OCI-M2 (cell line): ENCODE data around the gene VMP1.
"Not testable (repeated sequence)": the region's sequence is repeated elsewhere in the genome, so short reads cannot be mapped to it uniquely, and the experiment has no call there.

ENCODE experiments used
- DNase-seq: peaks from one replicate; lab custom pipeline; 2025; ENCODE audit not compliant: unreplicated experiment; lab: John Stamatoyannopoulos, UW

The VMP1 gene

GRCh38 chr17:59753522-59754467 is 46.3 kb downstream of the VMP1 start:
- DNase-seq: peak; percentile 19

DNA sequence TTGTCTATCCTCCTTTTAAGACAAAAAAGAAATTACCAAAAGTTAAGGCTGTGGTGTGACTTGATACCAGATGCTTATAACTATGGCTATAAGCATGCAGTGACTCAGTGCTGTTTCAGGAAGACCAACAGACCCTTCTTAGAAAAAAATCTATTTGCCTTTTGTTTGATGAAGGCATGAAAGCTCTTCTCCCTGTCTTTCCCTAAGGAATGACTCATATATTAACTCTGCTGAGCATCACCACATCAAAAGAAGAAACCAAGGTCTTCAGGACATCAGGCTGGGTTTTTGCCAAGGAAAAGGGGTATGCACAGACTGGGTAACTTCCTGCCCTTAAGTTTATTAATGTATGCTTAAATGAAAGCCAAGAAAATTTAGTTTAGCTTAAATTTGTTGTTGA is 47.1 kb downstream of the VMP1 start:
- no peak for DNase-seq

GRCh38 chr17:59755069-59755468 is 47.6 kb downstream of the VMP1 start:
- not testable (repeated sequence) for DNase-seq

- DNase-seq: no peak
Measured at GRCh38 chr17:59756236-59756818, 48.9 kb downstream of the VMP1 start.

GRCh38 chr17:59757043-59757442 is 49.6 kb downstream of the VMP1 start:
- no peak for DNase-seq

- no peak for DNase-seq
Measured at GRCh38 chr17:59757470-59757869, 50.0 kb downstream of the VMP1 start.

GRCh38 chr17:59757881-59758385 is 50.5 kb downstream of the VMP1 start:
- DNase-seq: no peak

GRCh38 chr17:59758998-59759651 is 51.7 kb downstream of the VMP1 start:
- not testable (repeated sequence) for DNase-seq

GRCh38 chr17:59760160-59760559 is 52.7 kb downstream of the VMP1 start:
- no peak for DNase-seq

DNA sequence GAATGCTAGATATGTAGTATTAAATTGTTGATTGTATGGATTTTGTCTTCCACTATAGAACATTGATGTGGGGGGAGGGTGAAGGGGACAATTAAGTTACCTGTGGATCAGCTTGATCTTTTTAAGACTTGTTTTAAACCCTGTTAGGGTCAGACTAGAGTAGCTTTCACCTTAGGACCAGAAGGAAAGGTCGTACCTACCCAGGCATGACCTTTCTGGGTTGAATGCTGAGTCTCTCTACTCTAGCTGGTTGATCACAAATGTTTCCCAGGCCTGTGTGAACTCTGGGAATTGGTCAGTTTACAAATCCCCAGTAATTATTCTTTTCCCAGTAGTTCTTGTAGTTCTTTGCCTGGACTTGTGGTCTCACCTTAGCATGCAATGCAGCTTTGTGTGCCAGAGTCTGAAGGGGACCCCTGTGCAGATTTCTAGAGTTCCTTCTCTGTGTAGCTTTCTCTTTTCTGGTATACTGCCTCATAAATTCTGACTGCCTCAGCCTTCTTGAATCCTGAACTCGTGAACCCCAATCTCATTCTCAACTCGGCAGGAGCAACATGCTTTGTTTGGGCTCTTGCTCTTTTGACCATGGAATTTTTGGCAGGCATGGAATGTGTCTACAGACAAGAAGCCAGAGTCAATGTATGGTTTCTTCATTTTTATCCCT is 54.1 kb downstream of the VMP1 start:
- no peak for DNase-seq

DNA sequence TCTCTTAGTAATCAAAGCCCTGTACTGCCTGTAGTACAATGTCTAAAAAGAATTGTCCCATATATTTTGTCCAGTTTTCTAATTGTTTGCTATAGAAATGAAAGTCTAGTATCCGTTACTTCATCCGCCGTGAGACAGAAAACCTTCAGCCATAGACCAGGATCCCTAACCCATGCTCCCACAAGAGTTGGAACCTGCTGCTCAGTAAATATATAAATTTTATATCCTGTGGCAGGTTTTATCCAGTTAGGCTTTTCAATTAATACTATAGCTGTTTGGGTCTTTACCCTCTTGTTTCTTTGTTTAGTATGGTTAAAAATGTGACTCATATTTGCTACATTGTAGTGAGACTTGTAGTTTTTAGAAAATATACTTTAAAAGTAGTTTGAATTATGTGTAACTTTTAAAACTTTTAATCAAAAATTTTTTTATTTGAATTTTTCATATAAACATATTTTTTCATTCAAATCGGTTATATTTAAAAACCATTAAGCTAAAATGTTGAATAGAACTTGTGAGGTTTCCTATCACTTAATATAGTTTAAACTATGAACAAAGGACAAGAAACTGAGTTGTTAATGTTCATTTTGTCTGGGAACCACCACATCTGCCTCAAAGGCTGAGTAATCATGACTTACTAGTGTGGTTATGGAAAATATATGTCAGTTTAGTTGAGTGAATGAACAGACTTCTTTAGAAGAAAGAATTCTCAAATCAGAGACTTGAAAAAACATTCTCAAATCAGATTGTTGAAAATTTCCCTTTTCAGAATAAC is 54.8 kb downstream of the VMP1 start:
- DNase-seq: no peak

- DNase-seq: no peak
Measured at GRCh38 chr17:59762824-59763374, 55.4 kb downstream of the VMP1 start.

- DNase-seq: no peak
Measured at GRCh38 chr17:59763861-59764260, 56.4 kb downstream of the VMP1 start.

- no peak for DNase-seq
Measured at GRCh38 chr17:59764292-59764741, 56.9 kb downstream of the VMP1 start.

GRCh38 chr17:59765038-59765437 is 57.6 kb downstream of the VMP1 start:
- DNase-seq: no peak

- DNase-seq: no peak
Measured at GRCh38 chr17:59766491-59766890, 59.0 kb downstream of the VMP1 start.

- DNase-seq: no peak
Measured at GRCh38 chr17:59767176-59767575, 59.7 kb downstream of the VMP1 start.

DNA sequence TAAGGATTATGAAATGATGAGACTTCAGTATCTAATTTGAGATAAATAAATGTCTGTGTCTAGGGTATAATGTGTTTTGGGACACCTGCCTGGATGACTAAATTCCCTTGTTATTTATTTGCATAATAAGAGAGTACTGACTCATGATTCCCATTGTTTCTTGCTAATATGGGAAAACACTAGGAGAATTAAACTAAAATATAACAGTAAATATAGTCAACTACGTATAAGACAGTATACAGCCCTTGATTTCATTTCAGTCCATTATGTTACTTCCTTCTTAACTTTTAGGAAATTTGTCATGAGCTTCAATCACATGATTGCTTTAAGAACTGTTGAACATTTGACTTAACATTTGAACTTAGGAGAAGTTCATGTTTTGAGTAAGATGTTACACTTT is 62.4 kb downstream of the VMP1 start:
- no peak for DNase-seq

- no peak for DNase-seq
Measured at GRCh38 chr17:59771093-59771492, 63.6 kb downstream of the VMP1 start.

DNA sequence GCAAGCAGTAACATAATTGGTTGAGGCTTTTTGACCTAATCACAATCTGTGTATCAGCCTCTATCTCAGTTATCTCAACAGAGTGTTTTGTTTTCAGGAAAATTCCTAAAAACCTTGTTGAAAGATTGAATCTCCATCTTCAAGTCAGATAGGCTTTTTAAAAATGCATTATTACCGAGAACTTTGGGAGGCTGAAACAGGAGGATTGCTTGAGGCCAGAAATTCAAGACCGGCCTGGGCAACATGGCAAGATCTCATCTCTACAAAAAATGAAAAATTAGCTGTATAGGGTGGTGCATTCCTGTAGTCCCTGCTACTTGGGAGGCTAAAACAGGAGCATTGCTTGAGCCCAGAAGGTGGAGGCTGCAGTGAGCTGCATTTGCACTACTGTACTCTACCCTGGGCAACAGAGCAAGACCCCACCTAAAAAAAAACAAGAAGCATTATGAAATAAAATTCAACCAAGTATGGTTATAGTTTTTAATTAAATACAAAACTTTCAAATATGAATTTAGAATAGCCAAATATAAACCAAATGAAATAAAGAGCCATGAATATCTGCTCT is 68.4 kb downstream of the VMP1 start:
- DNase-seq: no peak
